Activated T-cell treated with anti-CD3 and anti-CD28 coated beads, Interleukin-2, amount 50 U/mL, for 4 hours (primary cell): ENCODE results near the gene TNRC18. TPM values are rescaled to one million over a fixed set of nuclear protein-coding genes. Genes with fewer than 3 reads are reported as not detected.
A peak's percentile ranks its signal among the peaks of the same experiment; 100 is the strongest.
"Not testable (repeated sequence)": the region's sequence is repeated elsewhere in the genome, so short reads cannot be mapped to it uniquely, and the experiment has no call there.

ENCODE experiments used
- ATAC-seq, 2 donors: fragments of 200-7000 bp; cut with Tn5 transposase; one replicate each; pipeline ENCODE4 v1.10.0; 2021
- DNase-seq: peaks from one replicate; pipeline ENCODE4 v3.0.0-alpha.2; 2020
- H3K27me3 Mint-ChIP-seq: one replicate; pipeline ENCODE4 v1.8.0; 2021; ENCODE audit warnings: low read depth, mixed read lengths
- H3K36me3 Mint-ChIP-seq: one replicate; pipeline ENCODE4 v1.8.0; 2022; ENCODE audit warnings: mixed read lengths; ENCODE audit not compliant: insufficient read depth
- H3K4me1 Mint-ChIP-seq: one replicate; pipeline ENCODE4 v1.8.0; 2021; ENCODE audit warnings: low read depth, mixed read lengths
- H3K4me3 Mint-ChIP-seq: one replicate; pipeline ENCODE4 v1.8.0; 2021; ENCODE audit warnings: mild to moderate bottlenecking, moderate library complexity, mixed read lengths
- H3K9me3 Mint-ChIP-seq: one replicate; pipeline ENCODE4 v1.8.0; 2021; ENCODE audit warnings: mixed read lengths
- total RNA-seq, 3 donors: library from RNA; stranded (reverse); gene quantifications; one replicate each; pipeline ENCODE4 v1.2.1, GENCODE V29; 2021

Gene TNRC18
- total RNA-seq, 3 donors from 2014 or later: 45.4 to 55.2 (median 48.4) TPM

DNA sequence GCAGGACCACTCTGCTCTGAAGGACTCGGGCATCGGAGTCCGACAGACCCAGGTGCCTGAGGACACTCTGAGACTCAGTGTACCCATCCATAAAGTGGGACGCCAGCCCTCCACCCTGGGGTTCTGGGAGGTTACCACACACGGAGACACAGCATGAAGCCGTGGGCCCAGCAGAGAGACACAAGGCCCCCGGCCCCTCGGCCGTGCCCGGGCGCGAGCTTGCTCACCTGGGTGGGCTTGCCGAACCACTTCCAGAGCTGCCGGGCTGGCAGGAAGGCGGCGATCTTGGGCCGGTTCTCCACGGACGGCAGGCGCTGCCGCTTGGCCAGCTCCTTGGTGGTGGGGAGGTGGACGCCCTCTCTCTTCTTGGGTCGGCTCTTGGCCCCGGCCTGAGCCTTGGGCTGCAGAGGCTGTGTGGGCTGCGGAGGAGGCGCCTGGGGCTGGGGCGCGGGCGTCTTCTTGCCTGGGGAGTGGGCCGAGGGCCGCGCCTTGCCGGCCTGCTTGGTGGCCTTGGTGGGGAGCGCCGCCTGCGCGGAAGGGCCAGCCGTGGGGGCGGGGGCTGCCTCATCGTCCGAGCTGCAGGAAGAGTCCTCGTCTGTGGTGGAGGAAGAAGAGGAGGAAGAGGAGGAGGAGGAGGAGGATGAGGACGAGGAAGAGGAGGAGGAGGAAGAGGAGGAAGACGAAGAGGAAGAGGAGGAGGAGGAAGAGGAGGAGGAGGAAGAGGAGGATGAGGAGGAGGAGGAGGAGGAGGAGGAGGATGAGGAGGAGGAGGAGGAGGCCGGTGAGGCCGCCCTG is 111.2 kb downstream of the TNRC18 start:
- not testable (repeated sequence) for DNase-seq, H3K4me1 Mint-ChIP-seq, H3K9me3 Mint-ChIP-seq, H3K4me3 Mint-ChIP-seq, ATAC-seq, H3K27me3 Mint-ChIP-seq
- H3K36me3 Mint-ChIP-seq: peaks cover 21% of the 10 kb centered on the region

DNA sequence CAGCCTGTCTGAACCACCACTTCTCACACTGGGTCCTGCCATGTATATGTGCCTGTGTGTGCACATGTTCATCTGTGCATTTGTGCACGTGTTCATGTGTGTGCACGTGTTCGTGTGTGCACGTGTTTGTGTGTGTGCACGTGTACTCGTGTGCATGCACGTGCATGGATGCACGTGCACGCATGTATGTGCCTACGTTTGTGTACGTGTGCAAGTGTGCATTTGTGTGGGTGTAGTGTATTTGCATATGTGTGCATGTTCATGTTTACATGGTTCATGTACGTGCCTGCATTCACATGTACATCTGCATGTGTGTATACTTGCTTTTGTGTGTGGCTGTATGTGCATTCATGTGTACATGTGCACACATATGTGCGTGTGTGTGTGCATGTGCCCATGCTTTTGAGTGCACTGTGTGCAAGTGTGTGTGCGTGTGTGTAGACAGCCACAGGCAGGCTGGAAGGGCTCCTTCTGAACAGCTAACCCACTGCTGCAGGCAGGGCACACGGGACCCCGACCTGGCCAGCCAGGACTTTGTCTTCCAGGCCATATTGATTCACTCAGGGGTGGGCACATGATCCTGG is 112.7 kb downstream of the TNRC18 start:
- no peak for ATAC-seq
- no peak overlapping the region for H3K4me3 Mint-ChIP-seq

DNA sequence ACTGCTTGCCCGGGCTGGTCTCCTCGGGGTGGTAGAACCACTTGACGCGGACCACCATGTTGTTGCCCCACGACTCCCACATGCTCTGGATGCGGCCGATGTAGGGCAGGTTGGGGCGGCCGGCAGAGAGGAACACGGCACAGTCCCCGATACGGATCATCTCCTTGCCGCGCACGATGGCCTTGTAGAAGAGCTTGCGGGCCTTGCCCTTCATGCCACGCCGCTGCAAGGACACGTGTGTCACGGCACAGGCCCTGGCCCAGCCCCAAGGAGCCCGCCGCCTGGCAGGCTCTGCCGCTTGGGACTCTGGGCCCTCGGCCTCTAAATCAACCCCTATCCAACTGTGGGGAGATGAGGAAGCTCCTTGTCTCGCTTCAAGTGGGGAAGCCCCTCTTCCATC is 114.5 kb downstream of the TNRC18 start:
- Mint-ChIP-seq H3K4me3 (no peak overlapping the region), H3K36me3 (peaks cover 12% of the 10 kb centered on the region), H3K9me3 (no peaks in the 10 kb centered on the region), H3K4me1 (no peaks in the 10 kb centered on the region), H3K27me3 (no peaks in the 10 kb centered on the region)
- ATAC-seq (no peak), DNase-seq (no peak)

More for the DNA sequence above, 112.7 kb downstream of the TNRC18 start:
- DNase-seq: no peak
- Mint-ChIP-seq H3K27me3 (no peaks in the 10 kb centered on the region), H3K9me3 (no peaks in the 10 kb centered on the region), H3K4me1 (no peaks in the 10 kb centered on the region), H3K36me3 (peaks cover 18% of the 10 kb centered on the region)

DNA sequence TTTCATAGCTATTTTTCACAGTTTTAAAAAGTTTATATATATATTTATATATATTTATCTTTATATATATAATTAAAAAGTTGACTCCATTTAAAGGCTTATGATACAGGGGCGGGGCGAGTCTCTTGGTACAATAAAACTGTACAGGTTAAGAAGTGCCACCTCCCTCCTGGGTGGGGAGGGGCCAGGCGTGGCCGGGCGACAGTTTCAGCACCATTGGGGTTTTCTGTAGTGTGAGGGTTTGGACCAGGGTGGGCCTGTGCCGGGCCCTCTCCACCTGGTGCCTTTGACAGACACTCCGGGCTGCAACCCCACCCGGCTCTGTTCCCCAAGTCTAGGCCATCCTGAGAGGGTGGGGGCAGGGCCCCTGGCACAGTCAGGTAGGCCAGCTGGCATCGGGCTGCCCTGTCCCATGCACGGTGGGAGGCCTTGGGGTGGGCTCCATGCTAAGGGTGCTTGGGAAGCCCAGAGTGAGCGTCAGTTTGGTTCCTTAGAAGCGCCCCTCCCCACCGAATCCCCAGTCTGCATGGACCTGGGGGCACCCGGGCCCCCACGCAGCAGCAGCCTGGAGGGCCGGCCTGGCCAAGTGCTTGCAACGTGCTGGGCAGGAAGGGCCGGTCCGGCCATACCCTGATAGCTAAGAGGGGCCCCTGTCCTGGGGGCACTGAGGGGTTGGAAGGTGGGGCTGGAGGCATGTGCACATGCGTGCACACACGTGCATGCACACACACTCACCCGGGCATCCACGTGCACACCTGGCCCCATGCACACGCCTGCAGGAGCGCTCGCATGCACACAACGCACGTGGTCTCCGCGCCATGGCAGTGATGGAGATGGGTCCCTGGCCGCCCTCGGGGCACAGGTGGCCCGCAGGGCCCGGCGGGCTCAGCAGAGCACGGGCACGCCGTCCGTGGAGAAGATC is 116.2 kb downstream of the TNRC18 start:
- H3K4me1 Mint-ChIP-seq, ATAC-seq, H3K27me3 Mint-ChIP-seq, H3K9me3 Mint-ChIP-seq, H3K4me3 Mint-ChIP-seq, DNase-seq: not testable (repeated sequence)
- peaks cover 12% of the 10 kb centered on the region for H3K36me3 Mint-ChIP-seq

DNA sequence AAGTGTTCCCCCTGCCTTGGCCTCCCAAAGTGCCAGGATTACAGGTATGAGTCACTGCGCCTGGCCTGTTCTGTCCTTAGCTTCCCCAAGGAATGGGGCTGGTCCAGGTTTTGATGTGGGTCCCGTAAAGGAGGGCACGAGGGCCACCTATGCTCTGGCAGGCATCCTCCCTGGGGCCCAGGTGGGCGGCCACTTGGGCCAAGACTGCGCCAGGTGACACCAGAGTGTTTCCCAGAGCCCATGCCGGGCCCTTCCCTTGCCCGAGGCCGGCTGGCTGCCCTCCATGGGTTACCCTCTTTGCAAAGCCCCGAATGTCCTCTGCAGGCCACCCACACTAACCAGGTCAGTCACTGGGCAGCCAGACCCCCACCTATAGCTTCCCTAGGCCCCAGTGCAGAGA is 118.6 kb downstream of the TNRC18 start:
- not testable (repeated sequence) for H3K4me3 Mint-ChIP-seq, H3K27me3 Mint-ChIP-seq, H3K9me3 Mint-ChIP-seq, H3K4me1 Mint-ChIP-seq, H3K36me3 Mint-ChIP-seq, DNase-seq, ATAC-seq

DNA sequence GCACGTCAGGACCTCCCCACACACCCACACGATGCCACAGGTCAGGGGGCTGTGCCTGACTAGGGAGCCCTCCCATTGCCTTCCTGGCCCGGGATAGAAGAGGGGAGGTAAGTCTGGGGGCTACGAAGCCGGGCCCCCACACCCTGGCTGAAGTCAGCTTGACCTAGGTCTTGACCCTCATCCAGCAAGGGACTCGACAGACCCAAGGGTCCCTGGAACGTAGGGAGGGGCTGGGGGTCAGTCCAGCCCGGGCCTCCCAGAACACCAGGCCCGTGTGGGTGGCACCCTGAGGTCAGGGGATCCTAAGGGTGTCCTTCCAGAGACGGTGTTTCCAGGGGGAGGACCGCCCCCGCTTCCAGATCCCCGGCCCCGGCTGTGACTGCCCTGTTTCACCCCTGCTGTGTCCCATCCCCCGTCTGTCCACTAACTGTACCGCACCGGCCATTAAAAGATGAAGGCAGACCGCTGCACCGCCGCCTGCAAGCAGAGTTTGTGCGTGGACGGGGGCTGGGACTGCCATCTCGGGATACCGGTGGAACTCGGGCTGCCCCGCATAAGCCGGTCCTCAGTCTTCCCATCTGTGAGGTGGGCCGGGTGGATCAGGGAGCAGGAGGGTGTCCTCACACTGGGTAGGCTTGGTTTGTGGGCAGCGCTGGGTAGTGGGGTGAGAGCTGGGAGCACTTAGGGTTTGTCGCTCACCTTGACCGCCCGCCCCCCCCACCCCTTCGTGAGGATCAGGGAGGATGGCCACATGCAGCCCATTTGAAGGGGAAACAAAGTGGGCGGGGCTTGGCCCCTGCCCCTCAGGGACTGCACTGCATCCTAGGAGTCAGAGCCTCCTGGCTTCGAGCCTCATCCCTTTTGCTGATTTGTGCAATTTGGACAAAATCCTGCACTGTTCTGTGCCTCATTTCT is 119.8 kb downstream of the TNRC18 start:
- no peak overlapping the region for H3K4me3 Mint-ChIP-seq
- H3K9me3 Mint-ChIP-seq: no peaks in the 10 kb centered on the region
- no peaks in the 10 kb centered on the region for H3K4me1 Mint-ChIP-seq
- no peak for ATAC-seq
- peaks cover 4% of the 10 kb centered on the region for H3K36me3 Mint-ChIP-seq
- DNase-seq: no peak
- H3K27me3 Mint-ChIP-seq: no peaks in the 10 kb centered on the region

DNA sequence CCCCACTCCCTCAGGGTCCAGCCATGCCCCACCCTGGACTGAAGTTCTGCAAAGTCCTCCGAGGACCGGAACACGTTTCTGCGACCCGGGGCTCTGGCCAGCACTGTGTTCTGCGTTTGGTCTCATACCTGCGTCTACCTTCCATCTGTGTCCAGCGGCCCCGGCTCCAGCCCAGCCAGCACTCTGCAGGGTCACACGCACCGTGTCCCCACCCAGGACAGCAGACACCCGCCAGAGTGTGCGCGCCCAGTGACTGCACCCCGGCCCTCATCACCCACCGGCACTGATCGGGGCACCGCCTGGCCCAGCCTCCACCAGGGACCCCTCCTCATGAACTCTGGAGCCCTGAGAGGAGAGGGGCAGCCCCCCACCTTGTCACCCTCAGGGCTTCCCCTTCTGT is 120.6 kb downstream of the TNRC18 start:
- ATAC-seq: no peak
- H3K36me3 Mint-ChIP-seq: no peaks in the 10 kb centered on the region

DNA sequence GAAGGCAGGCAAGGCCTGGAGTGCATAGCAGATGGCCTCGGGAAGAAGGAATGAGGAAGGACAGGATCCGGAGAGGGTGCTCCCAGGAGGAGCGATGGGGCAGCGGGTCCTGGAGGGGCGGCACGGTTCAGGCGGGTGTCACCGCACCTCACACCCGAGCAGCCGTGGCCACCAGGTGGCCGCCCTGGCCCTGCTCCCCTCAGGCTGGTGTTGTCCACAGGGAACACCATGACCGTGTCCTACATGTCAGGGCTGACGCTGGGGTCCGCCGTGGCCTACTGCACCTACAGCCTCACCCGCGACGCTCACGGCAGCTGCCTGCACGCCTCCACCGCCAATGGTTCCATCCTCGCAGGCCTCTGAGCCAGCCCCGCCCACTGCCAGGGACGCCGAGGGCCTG is 121.1 kb downstream of the TNRC18 start:
- peaks cover 4% of the 10 kb centered on the region for H3K4me1 Mint-ChIP-seq
- no peaks in the 10 kb centered on the region for H3K36me3 Mint-ChIP-seq
- H3K9me3 Mint-ChIP-seq: no peaks in the 10 kb centered on the region
- no peak for DNase-seq
- no peak overlapping the region for H3K4me3 Mint-ChIP-seq
- no peak for ATAC-seq
- H3K27me3 Mint-ChIP-seq: peaks cover 5% of the 10 kb centered on the region

More for the DNA sequence above, 120.6 kb downstream of the TNRC18 start:
- no peak for DNase-seq
- Mint-ChIP-seq H3K4me1 (peaks cover 4% of the 10 kb centered on the region), H3K27me3 (peaks cover 4% of the 10 kb centered on the region), H3K9me3 (no peaks in the 10 kb centered on the region), H3K4me3 (no peak overlapping the region)

DNA sequence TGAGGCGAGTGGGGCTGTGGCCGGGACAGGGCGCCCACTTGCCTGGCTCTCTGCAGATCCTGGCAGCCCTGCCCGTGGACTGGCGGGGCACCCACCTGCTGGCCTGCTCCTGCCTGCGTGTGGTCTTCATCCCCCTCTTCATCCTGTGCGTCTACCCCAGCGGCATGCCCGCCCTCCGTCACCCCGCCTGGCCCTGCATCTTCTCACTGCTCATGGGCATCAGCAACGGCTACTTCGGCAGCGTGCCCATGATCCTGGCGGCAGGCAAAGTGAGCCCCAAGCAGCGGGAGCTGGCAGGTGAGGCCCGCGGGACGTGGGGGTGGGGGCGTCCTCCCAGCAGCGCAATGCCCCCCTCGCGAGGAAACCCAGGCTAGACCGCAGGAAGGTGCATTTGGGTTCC is 123.3 kb downstream of the TNRC18 start:
- no peak for ATAC-seq
- Mint-ChIP-seq H3K9me3 (no peaks in the 10 kb centered on the region), H3K4me3 (no peak overlapping the region), H3K4me1 (peaks cover 12% of the 10 kb centered on the region), H3K27me3 (peaks cover 10% of the 10 kb centered on the region), H3K36me3 (no peaks in the 10 kb centered on the region)
- no peak for DNase-seq

DNA sequence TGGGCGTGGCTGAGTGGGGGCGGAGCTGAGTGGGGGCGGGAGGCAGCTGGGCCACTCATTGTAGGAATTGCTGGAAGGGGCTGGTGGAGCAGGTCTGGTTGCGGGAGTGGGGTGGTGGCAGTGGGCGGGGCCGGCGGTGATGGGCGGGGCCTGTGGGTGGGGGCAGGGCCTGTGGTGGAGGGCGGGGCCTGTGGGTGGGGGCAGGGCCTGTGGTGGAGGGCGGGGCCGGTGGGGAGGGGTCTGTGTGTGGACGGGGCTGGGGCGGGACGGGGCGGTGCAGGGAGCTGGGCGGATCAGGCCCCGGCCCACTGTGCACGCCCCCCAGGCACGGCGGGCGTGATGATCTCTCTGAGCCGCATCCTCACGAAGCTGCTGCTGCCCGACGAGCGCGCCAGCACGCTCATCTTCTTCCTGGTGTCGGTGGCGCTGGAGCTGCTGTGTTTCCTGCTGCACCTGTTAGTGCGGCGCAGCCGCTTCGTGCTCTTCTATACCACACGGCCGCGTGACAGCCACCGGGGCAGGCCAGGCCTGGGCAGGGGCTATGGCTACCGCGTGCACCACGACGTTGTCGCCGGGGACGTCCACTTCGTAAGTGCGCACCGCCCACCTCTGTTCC is 126.9 kb downstream of the TNRC18 start:
- Mint-ChIP-seq H3K27me3 (peaks cover 10% of the 10 kb centered on the region), H3K4me1 (peaks cover 12% of the 10 kb centered on the region), H3K36me3 (no peaks in the 10 kb centered on the region), H3K9me3 (peaks cover 11% of the 10 kb centered on the region), H3K4me3 (peak overlapping the region; percentile 72)
- DNase-seq (peak; percentile 53), ATAC-seq (peak; percentile 86 to 87)

DNA sequence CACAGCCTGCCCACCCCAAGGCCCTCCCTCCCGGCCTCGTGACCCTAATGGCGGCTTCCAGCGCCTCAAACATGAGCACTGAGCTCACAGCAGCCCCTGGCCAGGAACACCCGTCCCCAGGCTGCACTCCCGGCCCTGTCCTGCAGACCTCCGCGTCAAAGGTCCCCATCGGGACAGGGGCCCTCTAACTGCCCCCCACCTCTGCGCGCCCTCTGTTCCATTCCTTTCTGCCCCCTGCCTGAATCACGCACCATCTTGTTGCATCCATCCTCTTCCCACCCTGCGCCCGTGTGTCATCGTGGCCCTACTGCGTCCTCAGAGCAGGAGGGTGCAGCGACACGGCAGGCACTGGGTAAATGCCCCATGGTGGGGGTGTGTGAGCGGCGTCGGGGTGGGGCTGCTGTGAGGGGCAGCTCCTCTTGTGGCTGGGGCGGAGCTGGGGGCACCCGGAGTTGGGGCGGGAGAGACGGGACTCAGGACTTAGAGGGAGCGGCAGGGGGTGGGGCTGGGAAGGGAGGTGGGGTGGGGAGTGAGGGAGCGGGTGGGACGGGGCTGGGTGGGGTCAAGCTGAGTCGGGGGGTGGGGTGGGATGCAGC is 127.5 kb downstream of the TNRC18 start:
- no peaks in the 10 kb centered on the region for H3K36me3 Mint-ChIP-seq
- H3K9me3 Mint-ChIP-seq: peaks cover 11% of the 10 kb centered on the region
- H3K4me3 Mint-ChIP-seq: peak overlapping the region; percentile 42
- H3K27me3 Mint-ChIP-seq: peaks cover 10% of the 10 kb centered on the region
- ATAC-seq (peak; percentile 12 to 25), DNase-seq (no peak)
- peaks cover 12% of the 10 kb centered on the region for H3K4me1 Mint-ChIP-seq

DNA sequence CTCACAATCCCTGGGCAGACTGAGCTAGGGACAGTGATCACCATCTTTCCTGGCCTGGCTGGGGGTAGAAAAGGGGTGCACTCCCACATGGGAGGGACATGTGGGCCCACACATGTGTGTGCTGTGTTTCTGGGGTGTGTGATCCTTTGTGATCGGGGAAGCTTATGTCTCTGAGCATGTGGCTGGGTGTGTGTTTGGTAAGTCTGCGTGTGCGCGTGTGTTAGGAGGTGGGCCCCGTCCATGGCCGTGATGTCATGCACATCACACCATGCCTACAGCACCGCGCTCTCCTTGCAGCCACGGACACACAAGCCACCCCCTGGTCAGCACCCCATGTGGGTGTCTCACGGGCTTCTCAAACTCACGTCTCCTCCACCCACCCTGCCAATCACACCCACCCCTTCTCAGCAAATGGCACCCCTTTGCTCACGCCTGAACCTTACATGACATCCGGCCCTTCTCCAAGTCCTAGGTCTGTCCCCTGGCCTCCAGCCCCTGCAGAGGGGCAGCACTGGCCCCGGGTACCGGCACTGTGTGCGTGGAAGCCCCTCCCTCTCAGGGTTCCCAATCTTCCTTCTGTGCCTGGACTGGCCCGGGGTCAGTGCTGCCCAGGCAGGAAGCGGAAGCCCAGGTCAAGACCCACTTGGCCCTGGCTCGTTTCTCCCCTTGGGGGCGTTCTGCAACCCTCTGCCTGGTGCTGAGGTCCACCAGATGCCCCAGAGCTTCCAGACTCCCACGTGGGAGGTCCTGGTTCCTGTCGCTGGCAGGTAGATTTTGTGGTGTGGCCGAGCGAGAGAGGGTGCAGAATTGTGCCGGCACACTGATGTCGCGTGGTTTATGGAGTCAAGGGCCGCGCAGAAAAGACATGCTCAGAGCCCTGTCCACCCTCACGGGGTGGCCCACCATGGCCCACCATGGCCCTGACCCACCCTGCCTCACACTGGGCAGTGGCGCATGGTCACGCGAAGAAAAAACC is 128.3 kb downstream of the TNRC18 start:
- ATAC-seq (no peak), DNase-seq (no peak)
- Mint-ChIP-seq H3K36me3 (no peaks in the 10 kb centered on the region), H3K4me3 (peak overlapping the region; percentile 48), H3K9me3 (peaks cover 11% of the 10 kb centered on the region), H3K4me1 (peaks cover 12% of the 10 kb centered on the region), H3K27me3 (peaks cover 10% of the 10 kb centered on the region)
